Panc1 (cell line): ENCODE results near the gene PPP3R1. TPM values are rescaled to one million over a fixed set of nuclear protein-coding genes. Genes with fewer than 3 reads are reported as not detected.

Experiments used
- ATAC-seq: fragments of 200-7000 bp; cut with Tn5 transposase; 2 replicates; pipeline ENCODE4 v1.9.1; 2020; ENCODE audit warnings: mild to moderate bottlenecking, moderate library complexity
- BruUV-seq: library from RNA; stranded (reverse); fragments of 400-500 nt; replicated peaks from 2 replicates; lab custom pipeline; 2021; lab: Mats Ljungman, UMichigan
- CTCF ChIA-PET: fragments of 300-600 bp; sonication (Branson Sonifier 250); formaldehyde crosslinking; loops from one replicate; lab custom pipeline; 2022; ENCODE audit warnings: antibody characterized with exemption; lab: Charles Lee
- POLR2A ChIA-PET: fragments of 300-600 bp; sonication (Branson Sonifier 250); formaldehyde crosslinking; loops from one replicate; lab custom pipeline; 2022; ENCODE audit warnings: antibody characterized with exemption; lab: Charles Lee
- DNase-seq: peaks from one replicate; pipeline ENCODE4 v3.0.0-alpha.2; 2010; ENCODE audit warnings: low read depth, low spot score
- H3K27ac ChIP-seq: 2 replicates; pipeline ENCODE4 v1.5.1; 2011; ENCODE audit warnings: mild to moderate bottlenecking, low read length, inconsistent platforms
- H3K27me3 ChIP-seq: fragments of 200-500 bp; sonication (Bioruptor generic); 2 replicates; pipeline ENCODE4 v1.6.0; 2014; ENCODE audit warnings: low read length, inconsistent platforms; ENCODE audit not compliant: control insufficient read depth, insufficient read depth
- H3K36me3 ChIP-seq: fragments of 200-500 bp; sonication (Bioruptor generic); 2 replicates; pipeline ENCODE4 v1.5.1; 2014; ENCODE audit warnings: inconsistent platforms, mild to moderate bottlenecking, low read length, moderate library complexity; ENCODE audit not compliant: control insufficient read depth, insufficient read depth
- H3K4me1 ChIP-seq: 2 replicates; pipeline ENCODE4 v1.5.1; 2011; ENCODE audit warnings: inconsistent platforms, mild to moderate bottlenecking, low read length, moderate library complexity; ENCODE audit not compliant: control insufficient read depth, insufficient read depth
- H3K4me3 ChIP-seq, 2 experiments: 2 replicates each; pipeline ENCODE4 v1.5.1; 2011 to 2012; ENCODE audit warnings: low read depth in 2 of 2, low read length in 2 of 2, mild to moderate bottlenecking in 2 of 2, inconsistent platforms in 1 of 2, moderate library complexity in 1 of 2
- H3K9me3 ChIP-seq: fragments of 200-500 bp; sonication (Bioruptor generic); 2 replicates; pipeline ENCODE4 v1.5.1; 2014; ENCODE audit warnings: low read depth, mild to moderate bottlenecking, inconsistent platforms, low read length, moderate library complexity; ENCODE audit not compliant: control insufficient read depth, insufficient read depth
- POLR2AphosphoS5 ChIP-seq: IDR thresholded peaks from 2 replicates; pipeline ENCODE4 v1.6.1; 2012; ENCODE audit warnings: mild to moderate bottlenecking, low read depth, low read length, moderate library complexity
- REST ChIP-seq, 2 experiments: IDR thresholded peaks; 2 replicates each; pipeline ENCODE4 v1.6.1; 2011 to 2012; ENCODE audit warnings: low read depth in 2 of 2, control low read depth in 1 of 2, low read length in 1 of 2, mild to moderate bottlenecking in 1 of 2, moderate library complexity in 1 of 2; ENCODE audit not compliant: insufficient read depth in 1 of 2
- SIN3A ChIP-seq: IDR thresholded peaks from 2 replicates; pipeline ENCODE4 v1.6.1; 2012; ENCODE audit warnings: low read depth, mild to moderate bottlenecking, low read length, moderate library complexity, borderline replicate concordance; ENCODE audit not compliant: insufficient read depth
- TCF7L2 ChIP-seq: IDR thresholded peaks from 2 replicates; pipeline ENCODE4 v1.6.1; 2011; ENCODE audit warnings: mild to moderate bottlenecking, low read depth, low read length, inconsistent platforms
- in situ Hi-C: cut with HindIII; loops from 2 replicates; pipeline ENCODE4 v1.10.0; 2016; ENCODE audit warnings: low sequenced_read_pairs, low pct_unique_long_range_greater_than_20kb
- intact Hi-C: fragments of 100-400 bp; cut with micrococcal nuclease; formaldehyde crosslinking; loops from one replicate; pipeline ENCODE4 v1.10.0; 2022; ENCODE audit not compliant: unreplicated experiment
- total RNA-seq: library from RNA; stranded (reverse); gene quantifications from one replicate; pipeline ENCODE4 v1.2.1, GENCODE V29; 2021; ENCODE audit not compliant: unreplicated experiment
- TF ChIP-seq, protein P1 (sequence below): fragments of 450-650 bp; IDR thresholded peaks from 2 replicates; pipeline ENCODE4 v1.5.1; 2017; ENCODE audit warnings: mild to moderate bottlenecking

The PPP3R1 gene
- total RNA-seq, 1 experiment from 2014 or later = 77.9 TPM

GRCh38 chr2:68182902-68183301 lies 69.4 kb downstream of the PPP3R1 start:
- ChIA-PET CTCF (no interaction called here), POLR2A (no interaction called here)
- in situ Hi-C loops = no loop called here
- no peak for DNase-seq
- no peak overlapping the region for H3K4me3 ChIP-seq
- H3K27ac ChIP-seq = no peak overlapping the region
- no TSS peak for BruUV-seq
- ATAC-seq = no peak
- H3K4me1 ChIP-seq = no peaks in the 10 kb centered on the region
- H3K9me3 ChIP-seq = no peaks in the 10 kb centered on the region
- intact Hi-C loops = no loop called here
- H3K27me3 ChIP-seq = no peaks in the 10 kb centered on the region
- TF ChIP-seq POLR2AphosphoS5 (no peak), TCF7L2 (no peak), REST (IDR thresholded peaks at IDR 0.05; ENCODE audit: insufficient read depth in 1 of 2, low read depth in 2 of 2, low read length in 1 of 2) (no peak), SIN3A (no peak)
- TF ChIP-seq, protein P1, sequence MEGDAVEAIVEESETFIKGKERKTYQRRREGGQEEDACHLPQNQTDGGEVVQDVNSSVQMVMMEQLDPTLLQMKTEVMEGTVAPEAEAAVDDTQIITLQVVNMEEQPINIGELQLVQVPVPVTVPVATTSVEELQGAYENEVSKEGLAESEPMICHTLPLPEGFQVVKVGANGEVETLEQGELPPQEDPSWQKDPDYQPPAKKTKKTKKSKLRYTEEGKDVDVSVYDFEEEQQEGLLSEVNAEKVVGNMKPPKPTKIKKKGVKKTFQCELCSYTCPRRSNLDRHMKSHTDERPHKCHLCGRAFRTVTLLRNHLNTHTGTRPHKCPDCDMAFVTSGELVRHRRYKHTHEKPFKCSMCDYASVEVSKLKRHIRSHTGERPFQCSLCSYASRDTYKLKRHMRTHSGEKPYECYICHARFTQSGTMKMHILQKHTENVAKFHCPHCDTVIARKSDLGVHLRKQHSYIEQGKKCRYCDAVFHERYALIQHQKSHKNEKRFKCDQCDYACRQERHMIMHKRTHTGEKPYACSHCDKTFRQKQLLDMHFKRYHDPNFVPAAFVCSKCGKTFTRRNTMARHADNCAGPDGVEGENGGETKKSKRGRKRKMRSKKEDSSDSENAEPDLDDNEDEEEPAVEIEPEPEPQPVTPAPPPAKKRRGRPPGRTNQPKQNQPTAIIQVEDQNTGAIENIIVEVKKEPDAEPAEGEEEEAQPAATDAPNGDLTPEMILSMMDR = no peak
- H3K36me3 ChIP-seq = peaks cover 9% of the 10 kb centered on the region; the same call in 1 of the 2 replicates

- POLR2A ChIA-PET = no interaction called here
- H3K27me3 ChIP-seq = no peaks in the 10 kb centered on the region
- no peak for DNase-seq
- H3K36me3 ChIP-seq = peaks cover 25% of the 10 kb centered on the region
- H3K27ac ChIP-seq = no peak overlapping the region
- H3K4me1 ChIP-seq = no peaks in the 10 kb centered on the region
- intact Hi-C loops (no loop called here), in situ Hi-C loops (no loop called here)
- ATAC-seq = no peak
- CTCF ChIA-PET = no interaction called here
- H3K9me3 ChIP-seq = no peaks in the 10 kb centered on the region
- BruUV-seq = TSS peak; percentile 72
- H3K4me3 ChIP-seq = no peak overlapping the region
- TF ChIP-seq, protein P1 = no peak
Measured at GRCh38 chr2:68178954-68179627, 73.2 kb downstream of the PPP3R1 start.
